Activated T-cell treated with anti-CD3 and anti-CD28 coated beads, Interleukin-2, amount 50 U/mL, for 72 hours (primary cell): ENCODE results near the gene RHOB. TPM values are rescaled to one million over a fixed set of nuclear protein-coding genes. Genes with fewer than 3 reads are reported as not detected.
"Not testable (repeated sequence)": the region's sequence is repeated elsewhere in the genome, so short reads cannot be mapped to it uniquely, and the experiment has no call there.

Experiments used
- ATAC-seq, 2 donors: fragments of 150-1000 bp; cut with Tn5 transposase; replicated peaks in 1 of 2; 2 replicates each; pipeline ENCODE4 v1.10.0; 2021; ENCODE audit warnings: moderate library complexity in 2 of 2, mild to moderate bottlenecking in 1 of 2
- DNase-seq, 2 donors: peaks; one replicate each; pipeline ENCODE4 v3.0.0; 2021 to 2022; ENCODE audit warnings: mixed read lengths in 1 of 2
- H3K27ac Mint-ChIP-seq: one replicate; pipeline ENCODE4 v1.8.0; 2022; ENCODE audit warnings: mild to moderate bottlenecking, moderate library complexity, mixed read lengths
- H3K27me3 Mint-ChIP-seq: one replicate; pipeline ENCODE4 v1.8.0; 2022; ENCODE audit warnings: low read depth, mixed read lengths
- H3K36me3 Mint-ChIP-seq, 2 donors: one replicate each; pipeline ENCODE4 v1.8.0; 2022; ENCODE audit warnings: mixed read lengths in 2 of 2, mild to moderate bottlenecking in 1 of 2; ENCODE audit not compliant: insufficient read depth in 2 of 2
- H3K4me1 Mint-ChIP-seq: one replicate; pipeline ENCODE4 v1.8.0; 2022; ENCODE audit warnings: low read depth, mixed read lengths
- H3K4me3 Mint-ChIP-seq, 2 donors: one replicate each; pipeline ENCODE4 v1.8.0; 2022; ENCODE audit warnings: mild to moderate bottlenecking in 2 of 2, mixed read lengths in 2 of 2, moderate library complexity in 2 of 2
- H3K9me3 Mint-ChIP-seq, 2 donors: one replicate each; pipeline ENCODE4 v1.8.0; 2022; ENCODE audit warnings: mixed read lengths in 2 of 2
- total RNA-seq, 2 donors: library from RNA; stranded (reverse); gene quantifications; one replicate each; pipeline ENCODE4 v1.2.3, GENCODE V29; 2022

Gene RHOB
- total RNA-seq, 2 donors from 2014 or later, result 17.5 to 44.7 TPM

- H3K27ac Mint-ChIP-seq, result no peak overlapping the region
- ATAC-seq (no peak), DNase-seq (no peak)
- H3K27me3 Mint-ChIP-seq, result peaks cover 35% of the 10 kb centered on the region
- H3K4me3 Mint-ChIP-seq, result no peak overlapping the region
- no peaks in the 10 kb centered on the region for H3K9me3 Mint-ChIP-seq
- no peaks in the 10 kb centered on the region for H3K36me3 Mint-ChIP-seq
- peaks cover 13% of the 10 kb centered on the region for H3K4me1 Mint-ChIP-seq
Measured at GRCh38 chr2:20434588-20435294, 12.1 kb upstream of the RHOB start.

DNA sequence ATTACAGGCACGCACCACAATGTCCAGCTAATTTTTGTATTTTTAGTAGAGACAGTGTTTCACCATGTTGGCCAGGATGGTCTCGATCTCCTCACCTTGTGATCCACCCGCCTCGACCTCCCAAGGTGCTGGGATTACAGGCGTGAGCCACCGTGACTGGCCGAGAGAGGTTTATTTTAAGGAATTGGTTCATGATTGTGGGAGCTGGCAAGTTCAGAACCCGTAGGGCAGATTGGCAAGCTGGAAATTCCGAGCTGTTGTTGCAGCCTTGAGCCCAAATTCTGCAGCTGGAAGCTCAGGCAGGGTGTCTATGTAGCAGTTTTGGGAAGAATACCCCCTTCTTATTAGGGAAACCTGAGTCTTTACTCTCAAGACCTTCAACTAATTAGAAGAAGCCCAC, 11.4 kb upstream of the RHOB start:
- Mint-ChIP-seq H3K27me3 (peaks cover 37% of the 10 kb centered on the region), H3K4me1 (peaks cover 10% of the 10 kb centered on the region)
- not testable (repeated sequence) for H3K36me3 Mint-ChIP-seq, H3K27ac Mint-ChIP-seq, DNase-seq, H3K4me3 Mint-ChIP-seq, H3K9me3 Mint-ChIP-seq, ATAC-seq

GRCh38 chr2:20436716-20437470, 10.0 kb upstream of the RHOB start:
- Mint-ChIP-seq H3K36me3 (no peaks in the 10 kb centered on the region), H3K4me3 (no peak overlapping the region), H3K27me3 (peaks cover 41% of the 10 kb centered on the region), H3K4me1 (no peaks in the 10 kb centered on the region), H3K9me3 (no peaks in the 10 kb centered on the region), H3K27ac (no peak overlapping the region)
- DNase-seq (no peak), ATAC-seq (no peak)

DNA sequence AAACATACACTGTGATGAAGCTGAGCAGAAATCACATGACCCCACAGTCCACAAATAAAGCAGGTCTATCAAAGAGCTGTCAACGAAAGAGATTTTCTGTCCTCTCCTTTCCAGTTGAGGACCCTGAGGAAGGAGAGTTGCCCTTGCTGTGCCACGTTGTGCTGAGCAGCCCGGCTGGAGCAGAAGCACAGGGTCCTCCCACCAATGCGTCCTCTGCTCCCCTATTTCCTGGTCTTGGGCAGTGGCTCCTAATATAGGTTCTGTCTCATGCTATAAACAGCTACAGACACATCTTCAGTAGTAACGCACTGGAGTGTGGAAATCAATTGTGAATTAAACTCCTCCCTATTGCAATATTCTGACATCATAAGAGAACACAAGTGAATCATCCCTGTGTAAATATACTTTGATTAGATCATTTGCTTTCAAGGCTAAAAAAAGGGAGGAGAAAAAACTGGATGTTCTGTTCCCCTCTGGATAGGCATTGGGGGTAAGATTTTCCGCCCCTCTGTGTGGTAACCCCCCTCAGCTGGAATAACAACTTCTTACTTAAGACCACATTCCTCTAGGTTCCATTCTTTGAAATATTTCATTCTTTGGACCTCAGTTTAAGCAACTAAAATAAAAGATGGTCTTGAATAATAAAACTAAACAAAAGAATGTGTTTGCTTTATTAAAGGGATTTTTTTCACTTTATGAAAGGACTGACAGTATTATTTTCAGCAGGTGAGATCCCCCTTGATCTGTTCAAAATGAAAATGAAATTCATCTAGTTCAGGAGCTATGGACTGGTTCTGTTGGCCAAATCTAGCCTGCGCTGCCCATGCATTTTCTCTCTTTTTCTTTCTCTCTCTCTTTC, 8.3 kb upstream of the RHOB start:
- no peaks in the 10 kb centered on the region for H3K36me3 Mint-ChIP-seq
- no peaks in the 10 kb centered on the region for H3K4me1 Mint-ChIP-seq
- ATAC-seq, result no peak
- no peak overlapping the region for H3K27ac Mint-ChIP-seq
- no peak overlapping the region for H3K4me3 Mint-ChIP-seq
- H3K27me3 Mint-ChIP-seq, result peaks cover 42% of the 10 kb centered on the region
- DNase-seq, result no peak
- H3K9me3 Mint-ChIP-seq, result no peaks in the 10 kb centered on the region

GRCh38 chr2:20439193-20439475, 7.7 kb upstream of the RHOB start:
- Mint-ChIP-seq H3K9me3 (no peaks in the 10 kb centered on the region), H3K4me1 (no peaks in the 10 kb centered on the region), H3K4me3 (no peak overlapping the region), H3K36me3 (no peaks in the 10 kb centered on the region), H3K27ac (no peak overlapping the region), H3K27me3 (peaks cover 45% of the 10 kb centered on the region)
- ATAC-seq, result no peak
- no peak for DNase-seq

GRCh38 chr2:20439503-20439902, 7.4 kb upstream of the RHOB start:
- Mint-ChIP-seq H3K4me3 (no peak overlapping the region), H3K27me3 (peaks cover 42% of the 10 kb centered on the region), H3K9me3 (no peaks in the 10 kb centered on the region), H3K4me1 (no peaks in the 10 kb centered on the region), H3K36me3 (no peaks in the 10 kb centered on the region), H3K27ac (no peak overlapping the region)
- no peak for ATAC-seq
- DNase-seq, result no peak

DNA sequence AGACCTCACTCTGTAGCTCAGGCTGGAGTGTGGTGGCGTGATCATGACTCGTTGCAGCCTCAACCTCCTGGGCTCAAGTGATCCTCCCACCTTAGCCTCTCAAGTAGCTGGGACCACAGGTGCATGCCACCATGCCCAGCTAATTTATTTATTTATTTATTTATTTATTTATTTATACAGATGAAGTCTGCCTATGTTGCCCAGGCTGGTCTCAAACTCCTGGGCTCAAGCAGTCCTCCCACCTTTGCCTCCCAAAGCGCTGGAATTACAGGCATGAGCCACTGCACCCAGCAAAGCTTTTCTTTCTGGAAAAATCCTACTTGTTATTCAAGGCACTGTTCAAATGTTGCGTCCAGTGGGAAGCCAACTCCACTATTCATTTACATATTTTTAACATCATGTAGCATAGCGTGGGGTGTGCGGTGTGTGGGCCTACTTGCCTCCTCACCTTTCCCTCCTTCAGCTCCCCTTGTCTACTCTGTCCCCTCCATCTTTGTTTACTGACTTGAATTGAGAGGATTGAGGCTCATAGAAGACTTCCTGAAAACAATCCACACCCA, 6.8 kb upstream of the RHOB start:
- ATAC-seq, result no peak
- peaks cover 40% of the 10 kb centered on the region for H3K27me3 Mint-ChIP-seq
- no peaks in the 10 kb centered on the region for H3K9me3 Mint-ChIP-seq

GRCh38 chr2:20443276-20443920, 3.5 kb upstream of the RHOB start:
- Mint-ChIP-seq H3K4me3 (no peak overlapping the region), H3K27me3 (peaks cover 43% of the 10 kb centered on the region), H3K36me3 (peaks cover 0 to 2% of the 10 kb centered on the region in 2 donors), H3K4me1 (no peaks in the 10 kb centered on the region), H3K9me3 (no peaks in the 10 kb centered on the region), H3K27ac (no peak overlapping the region)
- ATAC-seq (no peak), DNase-seq (peak in 1 of 2 donors; percentile 17)

More for the DNA sequence above, 6.8 kb upstream of the RHOB start:
- H3K27ac Mint-ChIP-seq, result no peak overlapping the region
- H3K4me1 Mint-ChIP-seq, result no peaks in the 10 kb centered on the region
- H3K4me3 Mint-ChIP-seq, result no peak overlapping the region
- H3K36me3 Mint-ChIP-seq, result no peaks in the 10 kb centered on the region
- no peak for DNase-seq

DNA sequence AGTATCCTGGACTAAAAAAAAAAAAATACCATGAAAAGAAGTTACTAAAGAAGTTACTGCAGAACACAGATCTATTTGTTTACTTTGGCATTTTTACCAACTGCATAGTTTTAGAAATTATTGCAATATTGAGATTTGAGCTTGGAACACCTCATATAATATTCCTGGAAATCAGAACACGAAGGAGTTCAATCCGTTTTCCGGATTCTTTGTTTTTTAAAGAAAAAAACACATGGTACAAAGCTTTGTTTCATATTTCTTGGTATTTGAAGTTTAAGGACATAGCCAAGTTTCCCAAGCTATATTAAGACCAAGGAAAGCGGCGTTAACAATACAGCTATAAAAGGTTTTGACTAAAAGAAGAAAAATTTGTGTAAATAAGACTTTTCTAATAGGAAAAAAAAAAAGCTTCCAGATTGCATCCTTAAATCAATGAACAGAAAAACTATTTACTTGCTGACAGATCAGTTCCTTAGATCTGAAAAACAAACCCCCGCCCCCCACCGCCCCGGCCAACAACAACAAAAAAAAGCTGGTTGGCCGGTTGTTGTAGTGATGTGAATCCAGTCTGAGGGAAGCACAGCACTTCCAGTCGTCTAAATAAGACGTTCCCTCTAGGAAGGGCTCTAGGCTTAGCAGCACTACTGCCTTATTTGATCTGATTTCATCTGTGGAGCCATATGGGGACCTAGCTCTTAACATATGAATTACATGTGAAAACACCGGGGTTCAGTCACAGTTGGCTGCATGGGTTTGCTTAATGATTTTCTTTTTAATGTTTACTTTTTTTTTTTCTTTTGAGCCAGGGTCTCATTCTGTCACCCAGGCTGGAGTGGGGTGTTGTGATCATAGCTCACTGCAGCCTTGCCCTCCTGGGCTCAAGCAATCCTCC, 2.5 kb upstream of the RHOB start:
- Mint-ChIP-seq H3K9me3 (no peaks in the 10 kb centered on the region), H3K4me3 (no peak overlapping the region), H3K36me3 (peaks cover 0 to 2% of the 10 kb centered on the region in 2 donors), H3K27me3 (peaks cover 37% of the 10 kb centered on the region), H3K4me1 (no peaks in the 10 kb centered on the region), H3K27ac (no peak overlapping the region)
- DNase-seq (no peak), ATAC-seq (no peak)

GRCh38 chr2:20444993-20445910, 1.6 kb upstream of the RHOB start:
- ATAC-seq, result no peak
- no peak for DNase-seq
- Mint-ChIP-seq H3K36me3 (peaks cover 0 to 2% of the 10 kb centered on the region in 2 donors), H3K27ac (no peak overlapping the region), H3K9me3 (no peaks in the 10 kb centered on the region), H3K27me3 (peaks cover 34% of the 10 kb centered on the region), H3K4me3 (no peak overlapping the region), H3K4me1 (no peaks in the 10 kb centered on the region)

GRCh38 chr2:20446255-20446916, 488 bp upstream of the RHOB start:
- H3K9me3 Mint-ChIP-seq, result no peaks in the 10 kb centered on the region
- peak overlapping the region; percentile 76 to 79 for H3K4me3 Mint-ChIP-seq
- peaks cover 0 to 2% of the 10 kb centered on the region in 2 donors for H3K36me3 Mint-ChIP-seq
- no peak for ATAC-seq
- peaks cover 34% of the 10 kb centered on the region for H3K27me3 Mint-ChIP-seq
- no peak for DNase-seq
- no peaks in the 10 kb centered on the region for H3K4me1 Mint-ChIP-seq
- no peak overlapping the region for H3K27ac Mint-ChIP-seq
